Left lung (tissue), 10 donors: ENCODE results near the gene ZEB2. TPM values are rescaled to one million over a fixed set of nuclear protein-coding genes. Genes with fewer than 3 reads are reported as not detected.

Experiments used
- ATAC-seq: fragments of 200-7000 bp; cut with Tn5 transposase; one replicate; pipeline ENCODE4 v1.9.1; 2020; ENCODE audit warnings: moderate library complexity
- DNase-seq, 4 donors: peaks; one replicate each; pipeline ENCODE4 v3.0.0-alpha.2; 2013 to 2020
- H3K27ac ChIP-seq, 2 donors: fragments of 200-600 bp; sonication (generic) in 1 of 2; one replicate each; pipeline versions ENCODE4 v1.5.0 to v1.8.0; 2020 to 2021
- H3K27me3 ChIP-seq, 2 donors: fragments of 200-600 bp; sonication (generic) in 1 of 2; one replicate each; pipeline versions ENCODE4 v1.5.0 to v1.8.0; 2020 to 2021
- H3K36me3 ChIP-seq, 2 donors: fragments of 200-600 bp; sonication (generic) in 1 of 2; one replicate each; pipeline versions ENCODE4 v1.5.0 to v1.8.0; 2020 to 2021
- H3K4me1 ChIP-seq, 2 donors: fragments of 200-600 bp; one replicate each; pipeline ENCODE4 v1.8.0; 2021
- H3K4me3 ChIP-seq, 2 donors: fragments of 200-600 bp; sonication (generic) in 1 of 2; one replicate each; pipeline versions ENCODE4 v1.5.0 to v1.8.0; 2020 to 2021; ENCODE audit warnings: mild to moderate bottlenecking in 1 of 2
- H3K9me3 ChIP-seq, 2 donors: fragments of 200-600 bp; sonication (generic) in 1 of 2; one replicate each; pipeline versions ENCODE4 v1.5.0 to v1.8.0; 2020 to 2021
- CTCF ChIP-seq, 2 donors: fragments of 200-600 bp; sonication (generic) in 1 of 2; IDR thresholded peaks; one replicate each; pipeline versions ENCODE4 v1.5.0 to v1.8.0; 2021; ENCODE audit warnings: antibody characterized with exemption in 2 of 2
- intact Hi-C, 2 donors: fragments of 100-400 bp; cut with DNase I; formaldehyde crosslinking; loops; one replicate each; pipeline versions ENCODE4 v1.11.2 to v1.14.2; 2022
- polyA plus RNA-seq, 6 donors: library from polyadenylated mRNA; unstranded; fragments of 120-200 nt; gene quantifications; one replicate each; pipeline ENCODE4 v1.2.1, GENCODE V29; 2013; ENCODE audit not compliant: insufficient read length in 6 of 6
- total RNA-seq, 2 donors: library from RNA; stranded (reverse); fragmentation: NEBNext Ultra II Directional; extraction: Animal tissue kit (Norgen Biotek cat#: 25700); gene quantifications; one replicate each; pipeline ENCODE4 v1.2.1, GENCODE V29; 2021
- donor health status: DM: no; HTN: yes; CAD: no.
- donor health status: DM: no; HTN: no; CAD: no.

The ZEB2 gene
- total and polyA plus RNA-seq, 8 donors = 141 to 292 (median 271) TPM

DNA sequence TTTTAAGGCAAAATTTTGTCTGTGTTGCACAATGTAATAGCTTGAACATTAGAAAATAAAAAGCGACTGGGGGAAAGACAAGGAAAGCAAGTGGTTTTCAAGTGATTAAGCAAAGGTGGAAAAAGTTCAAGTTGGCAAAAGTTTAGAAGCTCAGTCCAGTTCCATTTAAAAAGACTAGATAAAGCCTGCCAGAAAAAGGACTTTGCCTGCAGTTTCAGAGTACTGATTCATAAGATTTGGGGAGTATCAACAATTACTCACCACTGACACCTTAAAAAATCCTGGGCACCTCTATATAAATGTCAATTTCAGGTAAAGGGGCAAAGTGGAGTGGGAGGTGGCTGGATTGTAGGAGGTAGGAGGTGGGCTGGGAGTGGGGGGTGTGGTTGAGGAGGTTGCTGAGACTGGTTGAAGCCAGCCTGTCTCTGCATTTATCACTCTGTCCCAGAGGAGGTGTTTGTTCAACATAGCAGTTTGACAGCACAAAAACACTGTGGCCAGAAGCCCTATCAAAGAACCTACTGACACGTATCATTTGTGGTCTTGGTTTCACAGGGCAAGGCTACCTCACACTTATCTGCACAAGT is 14.6 kb downstream of the ZEB2 start:
- intact Hi-C loops = no loop called here

DNA sequence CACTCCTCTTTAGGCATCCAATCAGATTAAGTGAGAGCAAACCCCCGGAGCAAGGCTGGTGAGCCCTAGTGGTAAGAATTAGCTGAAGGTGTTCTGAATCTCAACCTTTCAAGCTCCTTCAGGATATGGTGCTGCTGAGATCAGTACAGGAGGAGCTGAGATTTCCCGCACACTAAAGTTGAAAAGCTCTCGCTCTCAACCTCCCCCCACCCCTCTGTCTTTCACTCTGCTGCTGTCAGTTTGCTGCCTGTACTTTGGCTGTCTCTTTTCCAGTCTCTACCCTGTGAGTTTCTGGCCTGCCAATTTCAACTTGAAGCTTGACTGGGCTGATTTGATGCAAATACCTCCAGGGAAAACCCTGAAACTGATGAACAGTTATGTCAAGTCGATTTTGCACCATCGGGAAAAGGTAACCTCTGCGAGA is 15.7 kb downstream of the ZEB2 start:
- Histone ChIP-seq H3K27me3 (no peaks in the 10 kb centered on the region), H3K4me1 (peaks cover 35 to 90% of the 10 kb centered on the region in 2 donors), H3K9me3 (no peaks in the 10 kb centered on the region), H3K27ac (peak overlapping the region; percentile 21 to 46), H3K4me3 (no peak overlapping the region), H3K36me3 (peaks cover 0 to 16% of the 10 kb centered on the region in 2 donors)
- no peak for ATAC-seq
- DNase-seq = no peak
- intact Hi-C loops = no loop called here
- no peak for TF ChIP-seq CTCF (IDR thresholded peaks at IDR 0.05)

More for the DNA sequence above, 14.6 kb downstream of the ZEB2 start:
- Histone ChIP-seq H3K9me3 (no peaks in the 10 kb centered on the region), H3K27me3 (peaks cover 0 to 3% of the 10 kb centered on the region in 2 donors), H3K36me3 (peaks cover 0 to 13% of the 10 kb centered on the region in 2 donors), H3K27ac (peak overlapping the region; percentile 55 to 66), H3K4me3 (no peak overlapping the region), H3K4me1 (peaks cover 35 to 96% of the 10 kb centered on the region in 2 donors)
- peak; percentile 3 for ATAC-seq
- TF ChIP-seq CTCF (IDR thresholded peaks at IDR 0.05) = no peak
- DNase-seq = no peak

DNA sequence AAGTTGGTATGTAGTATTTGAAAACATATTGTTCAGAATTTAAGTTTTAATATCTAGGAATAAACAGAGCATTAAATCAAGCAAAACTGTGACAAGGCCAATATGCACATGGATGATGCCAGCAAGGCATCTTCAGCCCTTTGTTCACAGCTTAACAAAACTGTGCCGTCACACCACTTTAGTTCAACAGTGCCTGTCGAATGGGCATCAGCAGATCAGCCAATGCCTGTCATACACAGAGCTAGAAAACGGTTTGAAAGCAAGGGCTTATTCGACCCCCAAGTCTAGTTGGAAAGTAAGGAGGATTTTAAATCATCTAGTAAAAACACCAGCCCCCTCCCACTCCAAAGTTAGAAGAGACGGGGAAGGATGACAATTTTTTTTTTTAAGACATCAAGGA is 16.7 kb downstream of the ZEB2 start:
- no peak for ATAC-seq
- intact Hi-C loops = no loop called here
- no peaks in the 10 kb centered on the region for H3K9me3 ChIP-seq
- H3K36me3 ChIP-seq = peaks cover 0 to 26% of the 10 kb centered on the region in 2 donors
- H3K4me1 ChIP-seq = peaks cover 35 to 90% of the 10 kb centered on the region in 2 donors
- H3K4me3 ChIP-seq = no peak overlapping the region
- no peaks in the 10 kb centered on the region for H3K27me3 ChIP-seq
- TF ChIP-seq CTCF (IDR thresholded peaks at IDR 0.05) = no peak
- peak overlapping the region in 1 of 2 donors; percentile 4 for H3K27ac ChIP-seq
- DNase-seq = no peak

DNA sequence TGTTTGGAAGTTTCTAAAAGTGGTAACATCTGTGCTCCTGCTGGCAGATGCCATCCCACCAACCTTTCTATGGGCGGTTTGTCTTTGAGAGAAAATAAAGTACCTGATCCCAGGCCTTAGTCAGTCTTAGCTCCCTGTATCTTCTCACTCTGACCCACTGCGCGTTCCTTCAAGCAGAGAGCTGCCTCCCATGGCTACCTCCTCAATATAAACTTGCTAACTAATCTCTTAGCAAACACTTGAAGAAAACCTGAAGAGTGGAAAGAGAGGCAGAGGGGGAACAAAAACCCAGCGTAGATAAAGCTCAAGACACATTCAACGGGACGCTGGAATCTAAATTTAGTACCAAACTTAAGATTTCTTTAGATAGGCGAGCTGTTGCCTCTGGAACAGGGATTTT is 17.6 kb downstream of the ZEB2 start:
- no peaks in the 10 kb centered on the region for H3K27me3 ChIP-seq
- intact Hi-C loops = no loop called here
- DNase-seq (no peak), ATAC-seq (peak; percentile 77)
- H3K36me3 ChIP-seq = peaks cover 0 to 28% of the 10 kb centered on the region in 2 donors
- H3K4me1 ChIP-seq = peaks cover 35 to 85% of the 10 kb centered on the region in 2 donors
- no peak overlapping the region for H3K4me3 ChIP-seq
- no peak for TF ChIP-seq CTCF (IDR thresholded peaks at IDR 0.05)
- no peaks in the 10 kb centered on the region for H3K9me3 ChIP-seq
- H3K27ac ChIP-seq = peak overlapping the region; percentile 13 to 43

- intact Hi-C loops = no loop called here
- H3K4me3 ChIP-seq = no peak overlapping the region
- H3K4me1 ChIP-seq = peaks cover 30 to 85% of the 10 kb centered on the region in 2 donors
- H3K27ac ChIP-seq = peak overlapping the region; percentile 13 to 41
- H3K9me3 ChIP-seq = no peaks in the 10 kb centered on the region
- ATAC-seq = no peak
- H3K27me3 ChIP-seq = no peaks in the 10 kb centered on the region
- peaks cover 0 to 34% of the 10 kb centered on the region in 2 donors for H3K36me3 ChIP-seq
- no peak for TF ChIP-seq CTCF (IDR thresholded peaks at IDR 0.05)
- no peak for DNase-seq
These were observed 18.3 kb downstream of the ZEB2 start for GRCh38 chr2:144501627-144502026.
